CD8-positive, alpha-beta memory T cell (primary cell): ENCODE data around the gene TIMP2. TPM values are rescaled to one million over a fixed set of nuclear protein-coding genes. Genes with fewer than 3 reads are reported as not detected.
A peak's percentile ranks its signal among the peaks of the same experiment; 100 is the strongest.

Source experiments
- CTCF ChIA-PET: fragments of 350-600 bp; sonication (Branson Sonifier 250); formaldehyde crosslinking; loops from one replicate; lab custom pipeline; 2021; ENCODE audit warnings: antibody characterized with exemption; lab: Charles Lee
- POLR2A ChIA-PET: fragments of 350-600 bp; sonication (Branson Sonifier 250); formaldehyde crosslinking; loops from one replicate; lab custom pipeline; 2021; ENCODE audit warnings: antibody characterized with exemption; lab: Charles Lee
- DNase-seq, 5 donors: peaks; one replicate each; pipeline versions ENCODE4 v3.0.0 to v3.0.0-alpha.2; 2020 to 2022; ENCODE audit warnings: mixed read lengths in 1 of 5
- H3K27ac ChIP-seq: one replicate; pipeline ENCODE4 v1.7.0; 2013; ENCODE audit warnings: low read depth, mild to moderate bottlenecking, low read length, moderate library complexity
- H3K27me3 ChIP-seq: 2 replicates; pipeline ENCODE4 v1.7.0; 2013; ENCODE audit warnings: low read length, mild to moderate bottlenecking; ENCODE audit not compliant: insufficient read depth, poor library complexity, severe bottlenecking
- H3K36me3 ChIP-seq: 2 replicates; pipeline ENCODE4 v1.7.0; 2013; ENCODE audit warnings: mild to moderate bottlenecking, low read length, moderate library complexity; ENCODE audit not compliant: insufficient read depth
- H3K4me1 ChIP-seq: 2 replicates; pipeline ENCODE4 v1.7.0; 2013; ENCODE audit warnings: mild to moderate bottlenecking, low read length, moderate library complexity; ENCODE audit not compliant: insufficient read depth
- H3K4me3 ChIP-seq: 2 replicates; pipeline ENCODE4 v1.7.0; 2013; ENCODE audit warnings: mild to moderate bottlenecking, low read length
- H3K9me3 ChIP-seq: 2 replicates; pipeline ENCODE4 v1.7.0; 2013; ENCODE audit warnings: mild to moderate bottlenecking, low read length
- H3K27ac Mint-ChIP-seq, 8 donors: one replicate each; pipeline ENCODE4 v1.8.0; 2020 to 2021; ENCODE audit warnings: mixed read lengths in 8 of 8, mild to moderate bottlenecking in 6 of 8, inconsistent platforms in 3 of 8, moderate library complexity in 3 of 8
- H3K27me3 Mint-ChIP-seq, 2 donors: one replicate each; pipeline ENCODE4 v1.8.0; 2020 to 2021; ENCODE audit warnings: mixed read lengths in 2 of 2, mild to moderate bottlenecking in 1 of 2, moderate library complexity in 1 of 2
- H3K36me3 Mint-ChIP-seq, 3 donors: one replicate each; pipeline ENCODE4 v1.8.0; 2020 to 2021; ENCODE audit warnings: mixed read lengths in 3 of 3, inconsistent platforms in 1 of 3, mild to moderate bottlenecking in 1 of 3
- H3K4me1 Mint-ChIP-seq, 3 donors: one replicate each; pipeline ENCODE4 v1.8.0; 2020 to 2021; ENCODE audit warnings: mixed read lengths in 3 of 3, inconsistent platforms in 1 of 3, mild to moderate bottlenecking in 1 of 3
- H3K4me3 Mint-ChIP-seq, 7 donors: one replicate each; pipeline ENCODE4 v1.8.0; 2020 to 2021; ENCODE audit warnings: mixed read lengths in 7 of 7, mild to moderate bottlenecking in 6 of 7, moderate library complexity in 4 of 7, inconsistent platforms in 2 of 7
- H3K9me3 Mint-ChIP-seq, 5 donors: one replicate each; pipeline ENCODE4 v1.8.0; 2020 to 2022; ENCODE audit warnings: mixed read lengths in 5 of 5, mild to moderate bottlenecking in 3 of 5, moderate library complexity in 2 of 5, inconsistent platforms in 1 of 5
- polyA plus RNA-seq: library from polyadenylated mRNA; unstranded; fragments of 300-500 nt; fragmentation: Illumina TruSeq; gene quantifications from one replicate; pipeline ENCODE4 v1.2.3, GENCODE V29; 2021
- total RNA-seq, 2 experiments: library from RNA; stranded (reverse); gene quantifications; one replicate each; pipeline ENCODE4 v1.2.3, GENCODE V29; 2021

The TIMP2 gene
- total and polyA plus RNA-seq, 3 experiments from 2014 or later, result 0.08 to 1.6 (median 1.3) TPM

GRCh38 chr17:78884876-78885667 is 40.1 kb downstream of the TIMP2 start:
- H3K27ac Mint-ChIP-seq, result no peak overlapping the region

GRCh38 chr17:78884148-78884825 is 40.9 kb downstream of the TIMP2 start:
- CTCF ChIA-PET, result no interaction called here
- H3K9me3 Mint-ChIP-seq, result no peaks in the 10 kb centered on the region
- DNase-seq, result no peak
- H3K36me3 Mint-ChIP-seq, result no peaks in the 10 kb centered on the region
- H3K27ac Mint-ChIP-seq, result no peak overlapping the region
- Histone ChIP-seq H3K36me3 (no peaks in the 10 kb centered on the region), H3K4me3 (no peak overlapping the region), H3K4me1 (peaks cover 19% of the 10 kb centered on the region), H3K27me3 (no peaks in the 10 kb centered on the region), H3K27ac (no peak overlapping the region), H3K9me3 (no peaks in the 10 kb centered on the region)
- H3K4me1 Mint-ChIP-seq, result peaks cover 4 to 23% (median 22%) of the 10 kb centered on the region in 3 donors
- no peak overlapping the region for H3K4me3 Mint-ChIP-seq
- POLR2A ChIA-PET, result no interaction called here
- peaks cover 20 to 31% of the 10 kb centered on the region in 2 donors for H3K27me3 Mint-ChIP-seq

More at GRCh38 chr17:78884876-78885667, 40.1 kb downstream of the TIMP2 start:
- H3K27me3 Mint-ChIP-seq, result peaks cover 20 to 27% of the 10 kb centered on the region in 2 donors
- H3K9me3 ChIP-seq, result no peaks in the 10 kb centered on the region
- peaks cover 18% of the 10 kb centered on the region for H3K4me1 ChIP-seq
- no peaks in the 10 kb centered on the region for H3K27me3 ChIP-seq
- DNase-seq, result no peak
- no peaks in the 10 kb centered on the region for H3K9me3 Mint-ChIP-seq
- no peaks in the 10 kb centered on the region for H3K36me3 Mint-ChIP-seq
- CTCF ChIA-PET, result no interaction called here
- POLR2A ChIA-PET, result no interaction called here
- no peak overlapping the region for H3K4me3 ChIP-seq
- H3K27ac ChIP-seq, result no peak overlapping the region
- H3K4me3 Mint-ChIP-seq, result no peak overlapping the region
- H3K36me3 ChIP-seq, result no peaks in the 10 kb centered on the region
- H3K4me1 Mint-ChIP-seq, result peaks cover 4 to 22% (median 20%) of the 10 kb centered on the region in 3 donors

- no peaks in the 10 kb centered on the region for H3K36me3 ChIP-seq
- peak in 1 of 5 donors; percentile 23 for DNase-seq
- Mint-ChIP-seq H3K4me1 (peaks cover 4 to 23% (median 22%) of the 10 kb centered on the region in 3 donors), H3K27ac (no peak overlapping the region), H3K4me3 (no peak overlapping the region), H3K9me3 (no peaks in the 10 kb centered on the region), H3K27me3 (peaks cover 16 to 35% of the 10 kb centered on the region in 2 donors), H3K36me3 (no peaks in the 10 kb centered on the region)
- H3K9me3 ChIP-seq, result no peaks in the 10 kb centered on the region
- POLR2A ChIA-PET, result no interaction called here
- peaks cover 22% of the 10 kb centered on the region for H3K4me1 ChIP-seq
- no peak overlapping the region for H3K27ac ChIP-seq
- CTCF ChIA-PET, result no interaction called here
- H3K4me3 ChIP-seq, result no peak overlapping the region
- no peaks in the 10 kb centered on the region for H3K27me3 ChIP-seq
Measured at GRCh38 chr17:78883533-78884131, 41.6 kb downstream of the TIMP2 start.

GRCh38 chr17:78883089-78883532 is 42.1 kb downstream of the TIMP2 start:
- peaks cover 4 to 23% (median 22%) of the 10 kb centered on the region in 3 donors for H3K4me1 Mint-ChIP-seq
- no peaks in the 10 kb centered on the region for H3K36me3 Mint-ChIP-seq
- no peaks in the 10 kb centered on the region for H3K9me3 Mint-ChIP-seq
- Histone ChIP-seq H3K27ac (no peak overlapping the region), H3K27me3 (no peaks in the 10 kb centered on the region), H3K9me3 (no peaks in the 10 kb centered on the region), H3K36me3 (no peaks in the 10 kb centered on the region), H3K4me1 (peaks cover 22% of the 10 kb centered on the region), H3K4me3 (no peak overlapping the region)
- DNase-seq, result no peak
- ChIA-PET POLR2A (no interaction called here), CTCF (no interaction called here)
- H3K27ac Mint-ChIP-seq, result no peak overlapping the region
- H3K27me3 Mint-ChIP-seq, result peaks cover 16 to 38% of the 10 kb centered on the region in 2 donors
- H3K4me3 Mint-ChIP-seq, result no peak overlapping the region

- Mint-ChIP-seq H3K4me1 (peaks cover 4 to 23% (median 22%) of the 10 kb centered on the region in 3 donors), H3K27me3 (peaks cover 21 to 40% of the 10 kb centered on the region in 2 donors), H3K9me3 (no peaks in the 10 kb centered on the region), H3K36me3 (no peaks in the 10 kb centered on the region), H3K27ac (no peak overlapping the region), H3K4me3 (no peak overlapping the region)
- Histone ChIP-seq H3K4me1 (peaks cover 22% of the 10 kb centered on the region), H3K27me3 (no peaks in the 10 kb centered on the region), H3K36me3 (no peaks in the 10 kb centered on the region), H3K9me3 (no peaks in the 10 kb centered on the region), H3K4me3 (no peak overlapping the region), H3K27ac (no peak overlapping the region)
- CTCF ChIA-PET, result no interaction called here
- POLR2A ChIA-PET, result no interaction called here
- no peak for DNase-seq
Measured at GRCh38 chr17:78882540-78883088, 42.6 kb downstream of the TIMP2 start.

GRCh38 chr17:78879635-78880186 is 45.5 kb downstream of the TIMP2 start:
- H3K27ac Mint-ChIP-seq, result peak overlapping the region in 3 of 8 donors; percentile 45 to 92 (median 50)
- no peaks in the 10 kb centered on the region for H3K27me3 ChIP-seq

GRCh38 chr17:78878871-78879527 is 46.2 kb downstream of the TIMP2 start:
- Mint-ChIP-seq H3K4me1 (peaks cover 4 to 22% (median 17%) of the 10 kb centered on the region in 3 donors), H3K27ac (peak overlapping the region in 2 of 8 donors; percentile 17 to 34), H3K36me3 (no peaks in the 10 kb centered on the region), H3K9me3 (no peaks in the 10 kb centered on the region), H3K4me3 (peak overlapping the region in 6 of 7 donors; percentile 30 to 67 (median 52)), H3K27me3 (peaks cover 23 to 41% of the 10 kb centered on the region in 2 donors)
- CTCF ChIA-PET, result interaction anchor here (1.8 kb wide), 1 partner anchor 13 kb away, joined by 7 read pairs; no protein-coding TSS in a partner anchor
- no peaks in the 10 kb centered on the region for H3K36me3 ChIP-seq
- H3K27ac ChIP-seq, result no peak overlapping the region
- no peak for DNase-seq
- peak overlapping the region; percentile 53 for H3K4me3 ChIP-seq
- peaks cover 22% of the 10 kb centered on the region for H3K4me1 ChIP-seq
- H3K9me3 ChIP-seq, result no peaks in the 10 kb centered on the region
- POLR2A ChIA-PET, result no interaction called here
- no peaks in the 10 kb centered on the region for H3K27me3 ChIP-seq

More at GRCh38 chr17:78879635-78880186, 45.5 kb downstream of the TIMP2 start:
- Mint-ChIP-seq H3K27me3 (peaks cover 23 to 37% of the 10 kb centered on the region in 2 donors), H3K4me1 (peaks cover 4 to 22% (median 17%) of the 10 kb centered on the region in 3 donors), H3K4me3 (peak overlapping the region in 6 of 7 donors; percentile 27 to 67 (median 54)), H3K36me3 (no peaks in the 10 kb centered on the region), H3K9me3 (no peaks in the 10 kb centered on the region)
- ChIA-PET POLR2A (no interaction called here), CTCF (no interaction called here)
- no peak overlapping the region for H3K27ac ChIP-seq
- H3K4me3 ChIP-seq, result peak overlapping the region; percentile 53
- DNase-seq, result peak in 1 of 5 donors; percentile 49
- no peaks in the 10 kb centered on the region for H3K9me3 ChIP-seq
- H3K36me3 ChIP-seq, result no peaks in the 10 kb centered on the region
- H3K4me1 ChIP-seq, result peaks cover 22% of the 10 kb centered on the region
